Measurements from ENCODE around the gene DNAI1. TPM values are rescaled to one million over a fixed set of nuclear protein-coding genes. Genes with fewer than 3 reads are reported as not detected.

DNAI1 gene
- total and polyA plus RNA-seq, 2 of the 13 experiments (the other 11 are each of a cell fraction or from before 2014, with no cell fraction given) = not detected

DNA sequence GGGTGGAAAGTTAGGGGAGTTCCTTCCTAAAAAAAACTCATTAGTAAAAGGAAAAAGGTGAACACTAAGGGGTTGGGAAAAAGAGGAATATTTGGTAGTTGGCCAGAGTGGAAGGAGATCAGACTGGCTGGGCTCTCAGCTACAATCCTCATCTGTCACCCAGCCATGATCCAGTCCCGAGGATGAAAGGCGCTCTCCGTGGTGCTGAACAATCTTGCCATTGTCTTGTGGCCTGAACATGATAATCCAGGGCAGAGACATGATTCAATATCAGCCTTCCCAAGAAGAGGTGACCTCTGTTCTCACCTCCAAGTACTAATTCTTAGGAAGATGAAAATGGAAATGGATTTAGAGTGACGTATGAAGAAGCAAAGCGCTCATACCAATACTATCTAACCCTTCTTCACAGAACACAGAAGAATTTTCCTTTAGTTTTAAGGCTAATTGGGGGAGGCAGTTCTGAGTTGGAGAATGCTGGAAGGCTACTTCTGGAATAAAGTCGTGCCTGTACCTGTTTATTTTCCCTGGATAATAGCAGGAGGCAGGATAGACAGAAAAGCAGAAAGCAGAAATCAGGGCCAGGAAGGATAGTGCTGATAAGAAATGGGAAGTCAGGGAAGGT is 45.3 kb upstream of the DNAI1 start (continued):
- TF ChIP-seq, protein P1, sequence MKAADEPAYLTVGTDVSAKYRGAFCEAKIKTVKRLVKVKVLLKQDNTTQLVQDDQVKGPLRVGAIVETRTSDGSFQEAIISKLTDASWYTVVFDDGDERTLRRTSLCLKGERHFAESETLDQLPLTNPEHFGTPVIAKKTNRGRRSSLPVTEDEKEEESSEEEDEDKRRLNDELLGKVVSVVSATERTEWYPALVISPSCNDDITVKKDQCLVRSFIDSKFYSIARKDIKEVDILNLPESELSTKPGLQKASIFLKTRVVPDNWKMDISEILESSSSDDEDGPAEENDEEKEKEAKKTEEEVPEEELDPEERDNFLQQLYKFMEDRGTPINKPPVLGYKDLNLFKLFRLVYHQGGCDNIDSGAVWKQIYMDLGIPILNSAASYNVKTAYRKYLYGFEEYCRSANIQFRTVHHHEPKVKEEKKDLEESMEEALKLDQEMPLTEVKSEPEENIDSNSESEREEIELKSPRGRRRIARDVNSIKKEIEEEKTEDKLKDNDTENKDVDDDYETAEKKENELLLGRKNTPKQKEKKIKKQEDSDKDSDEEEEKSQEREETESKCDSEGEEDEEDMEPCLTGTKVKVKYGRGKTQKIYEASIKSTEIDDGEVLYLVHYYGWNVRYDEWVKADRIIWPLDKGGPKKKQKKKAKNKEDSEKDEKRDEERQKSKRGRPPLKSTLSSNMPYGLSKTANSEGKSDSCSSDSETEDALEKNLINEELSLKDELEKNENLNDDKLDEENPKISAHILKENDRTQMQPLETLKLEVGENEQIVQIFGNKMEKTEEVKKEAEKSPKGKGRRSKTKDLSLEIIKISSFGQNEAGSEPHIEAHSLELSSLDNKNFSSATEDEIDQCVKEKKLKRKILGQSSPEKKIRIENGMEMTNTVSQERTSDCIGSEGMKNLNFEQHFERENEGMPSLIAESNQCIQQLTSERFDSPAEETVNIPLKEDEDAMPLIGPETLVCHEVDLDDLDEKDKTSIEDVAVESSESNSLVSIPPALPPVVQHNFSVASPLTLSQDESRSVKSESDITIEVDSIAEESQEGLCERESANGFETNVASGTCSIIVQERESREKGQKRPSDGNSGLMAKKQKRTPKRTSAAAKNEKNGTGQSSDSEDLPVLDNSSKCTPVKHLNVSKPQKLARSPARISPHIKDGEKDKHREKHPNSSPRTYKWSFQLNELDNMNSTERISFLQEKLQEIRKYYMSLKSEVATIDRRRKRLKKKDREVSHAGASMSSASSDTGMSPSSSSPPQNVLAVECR (CRISPR knock-in tag; IDR thresholded peaks at IDR 0.05; ENCODE audit: borderline replicate concordance) = peak; percentile 28; the same call in 1 of the 2 replicates
- TF ChIP-seq MIXL1 (CRISPR knock-in tag; IDR thresholded peaks at IDR 0.05) (0 out of 2 replicates have a peak, but pooled peaks have one; percentile 58), ZNF501 (CRISPR knock-in tag; IDR thresholded peaks at IDR 0.05) (no peak), FOXC1 (CRISPR knock-in tag; IDR thresholded peaks at IDR 0.05; ENCODE audit: borderline replicate concordance) (no peak), MTF2 (CRISPR knock-in tag; IDR thresholded peaks at IDR 0.05; ENCODE audit: borderline replicate concordance) (no peak), KLF16 (CRISPR knock-in tag; IDR thresholded peaks at IDR 0.05) (peak in 1 of 2 experiments; percentile 28; a peak in 1 of 4 replicates), NCOA5 (CRISPR knock-in tag; IDR thresholded peaks at IDR 0.05) (no peak), ZNF468 (CRISPR knock-in tag; IDR thresholded peaks at IDR 0.05) (no peak), ARHGAP35 (CRISPR knock-in tag; IDR thresholded peaks at IDR 0.05; ENCODE audit: borderline replicate concordance) (no peak), ZZZ3 (CRISPR knock-in tag; IDR thresholded peaks at IDR 0.05; ENCODE audit: borderline replicate concordance) (no peak), SP5 (CRISPR knock-in tag; IDR thresholded peaks at IDR 0.05; ENCODE audit: borderline replicate concordance, low read depth) (no peak), MEF2D (CRISPR knock-in tag; IDR thresholded peaks at IDR 0.05) (no peak), GTF3A (CRISPR knock-in tag; conservative IDR thresholded peaks at IDR 0.05) (no peak), ELF4 (CRISPR knock-in tag; IDR thresholded peaks at IDR 0.05; ENCODE audit: borderline replicate concordance) (no peak), ZNF446 (CRISPR knock-in tag; IDR thresholded peaks at IDR 0.05) (no peak), CBFB (CRISPR knock-in tag; IDR thresholded peaks at IDR 0.05) (no peak), KLF13 (CRISPR knock-in tag; IDR thresholded peaks at IDR 0.05) (no peak)
- TF ChIP-seq, protein P2, sequence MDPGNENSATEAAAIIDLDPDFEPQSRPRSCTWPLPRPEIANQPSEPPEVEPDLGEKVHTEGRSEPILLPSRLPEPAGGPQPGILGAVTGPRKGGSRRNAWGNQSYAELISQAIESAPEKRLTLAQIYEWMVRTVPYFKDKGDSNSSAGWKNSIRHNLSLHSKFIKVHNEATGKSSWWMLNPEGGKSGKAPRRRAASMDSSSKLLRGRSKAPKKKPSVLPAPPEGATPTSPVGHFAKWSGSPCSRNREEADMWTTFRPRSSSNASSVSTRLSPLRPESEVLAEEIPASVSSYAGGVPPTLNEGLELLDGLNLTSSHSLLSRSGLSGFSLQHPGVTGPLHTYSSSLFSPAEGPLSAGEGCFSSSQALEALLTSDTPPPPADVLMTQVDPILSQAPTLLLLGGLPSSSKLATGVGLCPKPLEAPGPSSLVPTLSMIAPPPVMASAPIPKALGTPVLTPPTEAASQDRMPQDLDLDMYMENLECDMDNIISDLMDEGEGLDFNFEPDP (CRISPR knock-in tag; conservative IDR thresholded peaks at IDR 0.05) = 0 out of 2 replicates have a peak, but pooled peaks have one; percentile 46
- TF ChIP-seq, protein P3, sequence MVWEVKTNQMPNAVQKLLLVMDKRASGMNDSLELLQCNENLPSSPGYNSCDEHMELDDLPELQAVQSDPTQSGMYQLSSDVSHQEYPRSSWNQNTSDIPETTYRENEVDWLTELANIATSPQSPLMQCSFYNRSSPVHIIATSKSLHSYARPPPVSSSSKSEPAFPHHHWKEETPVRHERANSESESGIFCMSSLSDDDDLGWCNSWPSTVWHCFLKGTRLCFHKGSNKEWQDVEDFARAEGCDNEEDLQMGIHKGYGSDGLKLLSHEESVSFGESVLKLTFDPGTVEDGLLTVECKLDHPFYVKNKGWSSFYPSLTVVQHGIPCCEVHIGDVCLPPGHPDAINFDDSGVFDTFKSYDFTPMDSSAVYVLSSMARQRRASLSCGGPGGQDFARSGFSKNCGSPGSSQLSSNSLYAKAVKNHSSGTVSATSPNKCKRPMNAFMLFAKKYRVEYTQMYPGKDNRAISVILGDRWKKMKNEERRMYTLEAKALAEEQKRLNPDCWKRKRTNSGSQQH (CRISPR knock-in tag; IDR thresholded peaks at IDR 0.05; ENCODE audit: low read depth) = 0 out of 2 replicates have a peak, but pooled peaks have one; percentile 48
- TF ChIP-seq, protein P4, sequence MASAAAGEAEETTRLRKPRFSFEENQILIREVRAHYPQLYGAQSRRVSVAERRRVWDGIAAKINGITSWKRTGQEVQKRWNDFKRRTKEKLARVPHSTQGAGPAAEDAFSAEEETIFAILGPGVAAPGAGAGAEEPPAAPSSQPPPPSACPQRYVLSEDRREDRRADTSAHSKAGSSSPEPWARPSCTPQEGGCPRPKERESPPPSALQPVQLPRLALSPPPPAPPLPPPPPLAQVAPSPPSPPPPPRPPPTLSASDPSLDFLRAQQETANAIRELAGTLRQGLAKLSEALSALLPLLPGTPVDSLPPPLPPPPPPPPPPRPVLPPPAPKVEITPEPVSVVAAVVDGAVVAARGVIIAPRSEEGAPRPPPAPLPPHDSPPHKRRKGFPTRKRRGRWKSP (CRISPR knock-in tag; IDR thresholded peaks at IDR 0.05) = no peak

Measured in HepG2 (cell line).